GM12872 (cell line): ENCODE results near the gene PKN1.

ENCODE experiments used
- TF ChIP-seq, protein P1 (sequence below): IDR thresholded peaks from 3 replicates; pipeline ENCODE4 v1.5.1; 2011; ENCODE audit warnings: low read depth, mild to moderate bottlenecking, low read length, moderate library complexity; ENCODE audit not compliant: insufficient read depth

The PKN1 gene

GRCh38 chr19:14410091-14411051, 22.7 kb upstream of the PKN1 start:
- TF ChIP-seq, protein P1, sequence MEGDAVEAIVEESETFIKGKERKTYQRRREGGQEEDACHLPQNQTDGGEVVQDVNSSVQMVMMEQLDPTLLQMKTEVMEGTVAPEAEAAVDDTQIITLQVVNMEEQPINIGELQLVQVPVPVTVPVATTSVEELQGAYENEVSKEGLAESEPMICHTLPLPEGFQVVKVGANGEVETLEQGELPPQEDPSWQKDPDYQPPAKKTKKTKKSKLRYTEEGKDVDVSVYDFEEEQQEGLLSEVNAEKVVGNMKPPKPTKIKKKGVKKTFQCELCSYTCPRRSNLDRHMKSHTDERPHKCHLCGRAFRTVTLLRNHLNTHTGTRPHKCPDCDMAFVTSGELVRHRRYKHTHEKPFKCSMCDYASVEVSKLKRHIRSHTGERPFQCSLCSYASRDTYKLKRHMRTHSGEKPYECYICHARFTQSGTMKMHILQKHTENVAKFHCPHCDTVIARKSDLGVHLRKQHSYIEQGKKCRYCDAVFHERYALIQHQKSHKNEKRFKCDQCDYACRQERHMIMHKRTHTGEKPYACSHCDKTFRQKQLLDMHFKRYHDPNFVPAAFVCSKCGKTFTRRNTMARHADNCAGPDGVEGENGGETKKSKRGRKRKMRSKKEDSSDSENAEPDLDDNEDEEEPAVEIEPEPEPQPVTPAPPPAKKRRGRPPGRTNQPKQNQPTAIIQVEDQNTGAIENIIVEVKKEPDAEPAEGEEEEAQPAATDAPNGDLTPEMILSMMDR = no peak

GRCh38 chr19:14411161-14411937, 21.8 kb upstream of the PKN1 start:
- TF ChIP-seq, protein P1 = no peak

DNA sequence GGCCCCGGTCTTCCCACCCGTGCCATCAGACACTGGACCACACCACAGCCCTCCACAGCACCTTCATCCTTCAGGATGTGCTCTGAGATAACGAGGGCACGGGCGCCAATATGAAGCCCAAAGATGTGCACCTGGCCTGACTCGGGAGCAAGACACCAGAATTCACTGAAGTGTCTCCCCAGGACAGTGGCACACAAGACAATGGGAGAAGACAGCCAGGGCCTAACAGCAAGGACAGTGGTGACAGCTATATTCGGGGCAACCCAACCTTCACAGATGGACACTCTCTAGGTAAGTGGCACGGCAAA, 21.2 kb upstream of the PKN1 start:
- TF ChIP-seq, protein P1 = no peak

GRCh38 chr19:14412324-14412995, 20.6 kb upstream of the PKN1 start:
- TF ChIP-seq, protein P1 = no peak

DNA sequence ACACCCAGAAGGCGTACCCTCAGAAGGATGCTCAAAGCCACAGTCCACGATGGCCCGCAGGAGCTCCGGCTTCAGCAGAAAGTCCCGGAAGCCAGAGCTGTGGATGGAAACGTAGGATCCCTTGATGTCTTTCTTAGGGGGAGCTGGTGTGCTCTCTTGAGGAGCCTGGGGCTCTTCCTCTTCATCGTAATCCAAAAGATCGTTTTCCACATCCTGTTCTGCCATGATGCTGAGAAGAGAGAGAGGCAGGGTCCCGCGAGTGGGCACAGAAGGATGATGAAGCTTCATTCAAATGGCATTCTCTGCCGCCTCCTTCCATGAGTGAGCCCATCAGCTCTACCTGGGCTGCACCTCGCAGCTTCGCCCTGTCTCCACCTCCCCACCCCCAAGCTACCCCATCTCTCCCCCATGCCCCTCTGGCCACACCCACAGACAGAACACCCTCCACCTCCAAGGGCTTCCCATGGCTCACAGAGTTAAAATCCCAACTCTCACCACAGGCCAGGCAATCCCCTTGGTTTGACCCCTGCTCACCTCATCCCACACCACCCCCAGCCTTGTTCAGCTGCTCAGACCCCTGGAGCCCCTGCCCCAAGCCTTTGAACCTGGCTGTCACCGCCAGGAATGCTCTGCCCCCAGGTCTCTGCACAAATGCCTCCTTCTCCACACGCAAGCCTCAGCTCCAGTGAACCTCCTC, 20.0 kb upstream of the PKN1 start:
- TF ChIP-seq, protein P1 = no peak

DNA sequence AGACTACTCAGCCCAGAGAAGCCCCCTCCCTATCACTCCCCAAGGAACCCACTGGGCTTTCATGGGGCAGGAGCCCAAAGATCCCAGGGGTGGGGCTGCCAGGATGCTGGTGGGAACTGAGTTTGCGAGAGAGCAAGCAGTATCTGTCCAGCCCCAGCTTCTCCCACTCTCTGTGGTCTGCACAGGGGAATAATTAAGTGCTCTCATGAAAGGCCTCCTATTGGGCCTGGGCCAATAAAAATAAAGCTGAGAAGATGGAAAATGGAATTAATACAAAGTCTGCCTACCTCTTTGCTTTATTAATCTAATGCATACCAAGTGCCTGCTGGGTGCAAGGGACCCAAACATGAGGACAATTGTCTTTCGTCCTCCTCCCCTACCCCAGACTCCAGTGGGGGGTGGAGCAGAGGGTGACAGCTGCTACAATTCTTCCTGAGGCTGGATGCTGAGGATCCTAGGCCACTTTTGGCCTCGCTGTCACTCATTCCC, 19.4 kb upstream of the PKN1 start:
- TF ChIP-seq, protein P1 = no peak
